NCI-H226 (cell line): ENCODE measurements around the gene LMNTD1.
"Not testable (repeated sequence)": the region's sequence is repeated elsewhere in the genome, so short reads cannot be mapped to it uniquely, and the experiment has no call there.

Source experiments
- DNase-seq: peaks from one replicate; pipeline ENCODE4 v3.0.0-alpha.2; 2015

The LMNTD1 gene

DNA sequence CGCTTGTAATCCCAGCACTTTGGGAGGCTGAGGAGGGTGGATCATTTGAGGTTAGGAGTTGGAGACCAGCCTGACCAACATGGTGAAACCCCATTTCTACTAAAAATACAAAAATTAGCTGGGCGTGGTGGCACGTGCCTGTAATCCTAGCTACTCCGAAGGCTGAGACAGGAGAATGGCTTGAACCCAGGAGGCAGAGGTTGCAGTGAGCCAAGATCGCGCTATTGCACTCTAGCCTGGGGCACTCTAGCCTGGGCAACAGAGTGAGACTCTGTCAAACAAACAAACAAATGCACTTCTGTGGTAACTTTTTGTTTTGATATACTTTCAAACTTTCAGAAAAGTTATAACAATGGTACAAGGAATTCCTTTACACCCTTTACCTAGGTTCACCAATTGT, 126.3 kb downstream of the LMNTD1 start:
- not testable (repeated sequence) for DNase-seq
